HepG2 (cell line): ENCODE measurements around the gene NEDD4L. TPM values are rescaled to one million over a fixed set of nuclear protein-coding genes. Genes with fewer than 3 reads are reported as not detected.

Experiments used
- ATAC-seq: fragments of 200-7000 bp; cut with Tn5 transposase; 3 replicates; pipeline ENCODE4 v1.9.1; 2020; ENCODE audit warnings: mild to moderate bottlenecking, moderate library complexity
- BruUV-seq: library from RNA; stranded (reverse); fragments of 400-500 nt; replicated peaks from 2 replicates; lab custom pipeline; 2021; lab: Mats Ljungman, UMichigan
- CTCF ChIA-PET: fragments of 300-600 bp; formaldehyde crosslinking; extraction: SDS; loops from one replicate; lab custom pipeline; 2021; ENCODE audit warnings: low total read pairs, inconsistent platforms, low intra/inter-chr PET ratio; lab: Yijun Ruan, JAX
- POLR2A ChIA-PET: fragments of 350-600 bp; sonication (Branson Sonifier 250); formaldehyde crosslinking; loops from one replicate; lab custom pipeline; 2020; ENCODE audit warnings: antibody characterized with exemption, inconsistent platforms; lab: Yijun Ruan, JAX
- DNase-seq: peaks from one replicate; pipeline ENCODE4 v3.0.0-alpha.2; 2015; ENCODE audit warnings: low spot score
- FAIRE-seq: peaks from 3 replicates; lab custom pipeline; 2011; peaks lifted over from hg19 to GRCh38; lab: Jason Lieb, UNC
- H2AFZ ChIP-seq: one replicate; pipeline ENCODE4 v1.6.1; 2011; ENCODE audit warnings: low read length, inconsistent platforms
- H3K27ac ChIP-seq: fragments of 300-600 bp; 3 replicates; pipeline ENCODE4 v1.8.0; 2011; ENCODE audit warnings: mixed run types, mild to moderate bottlenecking, mixed read lengths, low read length, inconsistent platforms; ENCODE audit not compliant: insufficient read depth; ENCODE audit errors: extremely low read length
- H3K27me3 ChIP-seq, 2 experiments: fragments of 200-600 bp in 1 of 2; 2 replicates in 1 of 2; 3 replicates in 1 of 2; pipeline versions ENCODE4 v1.6.0 to v1.8.0; 2011; ENCODE audit warnings: low read length in 2 of 2, mild to moderate bottlenecking in 2 of 2, moderate library complexity in 2 of 2, inconsistent platforms in 1 of 2; ENCODE audit not compliant: insufficient read depth in 2 of 2, control insufficient read depth in 1 of 2
- H3K36me3 ChIP-seq, 2 experiments: fragments of 200-600 bp in 1 of 2; replicated peaks in 1 of 2; 2 replicates in 1 of 2; 3 replicates in 1 of 2; pipeline versions ENCODE4 v1.5.1 to v1.8.0; 2011; ENCODE audit warnings: low read length in 2 of 2, inconsistent platforms in 1 of 2; ENCODE audit not compliant: insufficient read depth in 2 of 2, control insufficient read depth in 1 of 2
- H3K4me1 ChIP-seq: 2 replicates; pipeline ENCODE4 v1.5.1; 2012; ENCODE audit warnings: low read length, inconsistent platforms; ENCODE audit not compliant: insufficient read depth
- H3K4me2 ChIP-seq: 2 replicates; pipeline ENCODE4 v1.6.0; 2011; ENCODE audit warnings: low read depth, low read length, inconsistent platforms
- H3K4me3 ChIP-seq, 3 experiments: fragments of 200-600 bp in 1 of 3; sonication (generic), shearing (Covaris generic) in 1 of 3; replicated peaks in 1 of 3; 2 replicates each; pipeline ENCODE4 v1.5.1; 2011 to 2016; ENCODE audit warnings: low read length in 3 of 3, inconsistent platforms in 2 of 3, low read depth in 2 of 3, mild to moderate bottlenecking in 2 of 3, control low read depth in 1 of 3, mixed read lengths in 1 of 3; ENCODE audit not compliant: insufficient read depth in 1 of 3
- H3K79me2 ChIP-seq: one replicate; pipeline ENCODE4 v1.6.1; 2011; ENCODE audit warnings: low read length, inconsistent platforms; ENCODE audit not compliant: insufficient read depth
- H3K9ac ChIP-seq: 2 replicates; pipeline ENCODE4 v1.6.0; 2011; ENCODE audit warnings: mild to moderate bottlenecking, low read depth, low read length, inconsistent platforms; ENCODE audit not compliant: insufficient read depth
- H3K9me3 ChIP-seq: 2 replicates; pipeline ENCODE4 v1.5.1; 2012; ENCODE audit warnings: mild to moderate bottlenecking, low read length
- H4K20me1 ChIP-seq: 2 replicates; pipeline ENCODE4 v1.6.0; 2011; ENCODE audit warnings: inconsistent platforms, mild to moderate bottlenecking, low read length, moderate library complexity; ENCODE audit not compliant: insufficient read depth
- AKAP8 ChIP-seq: sonication (generic); formaldehyde crosslinking; IDR thresholded peaks from 2 replicates; pipeline ENCODE4 v1.5.1; 2020; ENCODE audit warnings: mild to moderate bottlenecking, missing genetic modification reagents
- FOSL1 ChIP-seq: sonication (generic); formaldehyde crosslinking; IDR thresholded peaks from 2 replicates; pipeline ENCODE4 v1.9.0; 2021; ENCODE audit warnings: missing genetic modification reagents, borderline replicate concordance
- IRF9 ChIP-seq: sonication (generic); formaldehyde crosslinking; IDR thresholded peaks from 2 replicates; pipeline ENCODE4 v1.8.0; 2022; ENCODE audit warnings: missing genetic modification reagents, mild to moderate bottlenecking, borderline replicate concordance
- ZBTB38 ChIP-seq: sonication (generic); formaldehyde crosslinking; IDR thresholded peaks from 2 replicates; pipeline ENCODE4 v1.5.1; 2020; ENCODE audit warnings: mild to moderate bottlenecking, missing genetic modification reagents
- ZNF256 ChIP-seq: sonication (generic); formaldehyde crosslinking; conservative IDR thresholded peaks from 2 replicates; pipeline ENCODE4 v1.4.0; 2020; ENCODE audit warnings: missing genetic modification reagents
- ZNF383 ChIP-seq: sonication (generic); formaldehyde crosslinking; IDR thresholded peaks from 2 replicates; pipeline ENCODE4 v1.4.0; 2020; ENCODE audit warnings: missing genetic modification reagents, mild to moderate bottlenecking, borderline replicate concordance
- ZNF776 ChIP-seq: sonication (generic); formaldehyde crosslinking; IDR thresholded peaks from 2 replicates; pipeline ENCODE4 v1.4.0; 2020; ENCODE audit warnings: mild to moderate bottlenecking, missing genetic modification reagents
- WGBS: methylation state at CpG from one replicate; pipeline ENCODE4 v1.1.6; 2017; ENCODE audit warnings: low lambda C conversion rate; 5-methylcytosine and 5-hydroxymethylcytosine counted together
- in situ Hi-C: cut with HindIII; loops from 2 replicates; pipeline ENCODE4 v1.10.0; 2017; ENCODE audit warnings: low pct_unique_long_range_greater_than_20kb; ENCODE audit not compliant: extremely low pct_ligation_motif_present
- intact Hi-C: fragments of 100-400 bp; cut with micrococcal nuclease; formaldehyde crosslinking; loops from one replicate; pipeline ENCODE4 v1.10.0; 2022; ENCODE audit not compliant: unreplicated experiment
- polyA plus RNA-seq, 8 experiments: library from polyadenylated mRNA; depleted of rRNA in 3 of 8; stranded (reverse) in 7 of 8; unstranded in 1 of 8; fragments of >200 nt; fragmentation: Illumina TruSeq in 4 of 8; extraction: Trizol in 4 of 8; gene quantifications; 2 replicates each; pipeline versions ENCODE4 v1.2.1 to v1.2.3, GENCODE V29; 2011 to 2016; ENCODE audit warnings: low read depth in 4 of 8, missing spikeins in 1 of 8, mixed read lengths in 1 of 8; ENCODE audit not compliant: insufficient read depth in 1 of 8
- total RNA-seq, 5 experiments: library from RNA; depleted of rRNA; stranded (reverse); fragments of >200 nt; fragmentation: Illumina TruSeq; extraction: Trizol; gene quantifications; 2 replicates each; pipeline ENCODE4 v1.2.3, GENCODE V29; 2016; ENCODE audit warnings: low read depth in 1 of 5
- TF ChIP-seq, protein P1 (sequence below): sonication (generic); formaldehyde crosslinking; IDR thresholded peaks from 2 replicates; pipeline ENCODE4 v1.5.1; 2020; ENCODE audit warnings: missing genetic modification reagents, mild to moderate bottlenecking, borderline replicate concordance

NEDD4L gene
- total and polyA plus RNA-seq, 2 of the 13 experiments (the other 11 are each of a cell fraction or from before 2014, with no cell fraction given), result 168 to 390 TPM

DNA sequence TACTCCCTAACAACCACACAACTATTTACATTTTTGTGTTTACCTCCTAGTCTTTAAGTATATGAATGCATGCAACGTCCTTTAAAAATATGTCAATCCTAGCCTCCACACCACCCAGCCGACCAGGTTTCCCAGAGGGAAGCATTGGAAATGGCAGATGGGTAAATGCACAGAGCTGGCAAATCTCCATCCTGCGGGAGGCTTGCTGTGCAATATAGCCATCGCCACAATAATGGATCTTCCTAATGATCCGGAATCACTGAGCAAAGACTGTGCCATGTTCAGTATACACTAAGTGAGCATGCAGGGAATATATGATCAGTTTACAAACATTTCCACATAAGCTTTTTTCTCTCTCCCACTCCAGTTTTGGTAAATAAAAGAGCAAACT is 131.8 kb downstream of the NEDD4L start:
- H3K9ac ChIP-seq, result no peak overlapping the region
- WGBS, result 82% methylated on average over 3 of the region's 5 CpGs
- FAIRE-seq (no peak), ATAC-seq (no peak), DNase-seq (no peak)
- ChIA-PET CTCF (no interaction called here), POLR2A (no interaction called here)
- no peak overlapping the region for H3K4me2 ChIP-seq
- intact Hi-C loops, result no loop called here
- no peaks in the 10 kb centered on the region for H3K27me3 ChIP-seq
- no peaks in the 10 kb centered on the region; a peak in 3 of 5 replicates for H3K36me3 ChIP-seq
- BruUV-seq, result no TSS peak
- H3K9me3 ChIP-seq, result no peaks in the 10 kb centered on the region
- no peak overlapping the region for H2AFZ ChIP-seq
- TF ChIP-seq, protein P1, sequence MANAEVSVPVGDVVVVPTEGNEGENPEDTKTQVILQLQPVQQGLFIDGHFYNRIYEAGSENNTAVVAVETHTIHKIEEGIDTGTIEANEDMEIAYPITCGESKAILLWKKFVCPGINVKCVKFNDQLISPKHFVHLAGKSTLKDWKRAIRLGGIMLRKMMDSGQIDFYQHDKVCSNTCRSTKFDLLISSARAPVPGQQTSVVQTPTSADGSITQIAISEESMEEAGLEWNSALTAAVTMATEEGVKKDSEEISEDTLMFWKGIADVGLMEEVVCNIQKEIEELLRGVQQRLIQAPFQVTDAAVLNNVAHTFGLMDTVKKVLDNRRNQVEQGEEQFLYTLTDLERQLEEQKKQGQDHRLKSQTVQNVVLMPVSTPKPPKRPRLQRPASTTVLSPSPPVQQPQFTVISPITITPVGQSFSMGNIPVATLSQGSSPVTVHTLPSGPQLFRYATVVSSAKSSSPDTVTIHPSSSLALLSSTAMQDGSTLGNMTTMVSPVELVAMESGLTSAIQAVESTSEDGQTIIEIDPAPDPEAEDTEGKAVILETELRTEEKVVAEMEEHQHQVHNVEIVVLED, result no peak
- TF ChIP-seq ZBTB38 (CRISPR knock-in tag), result no peak
- no peak for TF ChIP-seq IRF9 (CRISPR knock-in tag)
- no peak for TF ChIP-seq ZNF776 (CRISPR knock-in tag)
- TF ChIP-seq FOSL1, result no peak
- TF ChIP-seq ZNF256 (CRISPR knock-in tag), result no peak
- TF ChIP-seq AKAP8 (CRISPR knock-in tag), result no peak
- TF ChIP-seq ZNF383 (CRISPR knock-in tag), result no peak
- H3K4me3 ChIP-seq, result no peak overlapping the region
- no peaks in the 10 kb centered on the region for H4K20me1 ChIP-seq
- no peaks in the 10 kb centered on the region for H3K79me2 ChIP-seq
- in situ Hi-C loops, result no loop called here
- H3K27ac ChIP-seq, result no peak overlapping the region
- peaks cover 38% of the 10 kb centered on the region for H3K4me1 ChIP-seq
